ENCODE measurements around the gene R3HDM2.

R3HDM2 gene

GRCh38 chr12:57212701-57213057 is 218.2 kb downstream of the R3HDM2 start:
- no peak for DNase-seq

- no peak for DNase-seq
Measured at GRCh38 chr12:57211791-57212700, 218.8 kb downstream of the R3HDM2 start.

- DNase-seq: no peak
Measured at GRCh38 chr12:57210926-57211692, 219.7 kb downstream of the R3HDM2 start.

GRCh38 chr12:57210461-57210860 is 220.4 kb downstream of the R3HDM2 start:
- no peak for DNase-seq

- DNase-seq: no peak
Measured at GRCh38 chr12:57209916-57210315, 220.9 kb downstream of the R3HDM2 start.

GRCh38 chr12:57208631-57209282 is 222.1 kb downstream of the R3HDM2 start:
- no peak for DNase-seq

GRCh38 chr12:57207731-57208630 is 222.9 kb downstream of the R3HDM2 start:
- no peak for DNase-seq

GRCh38 chr12:57205931-57206330 is 224.9 kb downstream of the R3HDM2 start:
- no peak for DNase-seq

GRCh38 chr12:57205186-57205585 is 225.7 kb downstream of the R3HDM2 start:
- no peak for DNase-seq

- DNase-seq: no peak
Measured at GRCh38 chr12:57204454-57204853, 226.4 kb downstream of the R3HDM2 start.

DNA sequence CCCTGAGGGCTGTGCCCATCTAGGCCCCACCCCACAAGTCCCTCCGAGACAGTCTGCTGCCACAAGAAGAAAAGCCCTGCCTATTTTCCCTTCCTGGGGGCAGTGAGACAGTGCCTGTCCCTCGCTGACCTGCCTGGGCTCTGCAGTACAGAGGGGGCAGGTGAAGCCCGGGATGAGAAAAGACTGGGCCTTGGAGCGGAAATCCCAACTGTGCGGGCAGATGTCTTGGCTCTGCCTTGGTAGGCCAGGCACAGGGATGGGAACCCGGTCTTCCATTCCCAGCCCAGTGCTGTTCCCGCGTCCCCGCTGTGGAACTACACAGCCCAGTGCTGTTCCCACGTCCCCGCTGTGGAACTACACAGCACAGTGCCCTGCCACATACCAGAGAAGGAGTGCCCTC is 227.1 kb downstream of the R3HDM2 start:
- no peak for DNase-seq

Measured in NCI-H2227 treated with DMSO at 0.1 percent for 48 hours (cell line).